SK-N-SH (cell line): ENCODE results near the gene PIGM. TPM values are rescaled to one million over a fixed set of nuclear protein-coding genes. Genes with fewer than 3 reads are reported as not detected.

ENCODE experiments used
- CTCF ChIA-PET: fragments of 300-600, 350-600 bp; formaldehyde crosslinking; extraction: SDS; loops from one replicate; lab custom pipeline; 2021; lab: Yijun Ruan, JAX
- POLR2A ChIA-PET: fragments of 350-600 bp; sonication (Branson Sonifier 250); formaldehyde crosslinking; extraction: SDS; loops from one replicate; lab custom pipeline; 2020; ENCODE audit warnings: antibody characterized with exemption, inconsistent platforms; lab: Yijun Ruan, JAX
- DNase-seq: peaks from one replicate; pipeline ENCODE4 v3.0.0; 2012
- H2AFZ ChIP-seq: fragments of 200-600 bp; sonication (generic); 2 replicates; pipeline ENCODE4 v1.8.1; 2016; ENCODE audit warnings: antibody characterized with exemption, mild to moderate bottlenecking, low read depth
- H3F3A ChIP-seq: fragments of 200-600 bp; sonication (generic); replicated peaks from 2 replicates; pipeline ENCODE3; 2016; ENCODE audit warnings: antibody characterized with exemption, mild to moderate bottlenecking; ENCODE audit not compliant: insufficient read depth
- H3K27ac ChIP-seq, 2 experiments: fragments of 200-500 bp in 1 of 2; fragments of 200-600 bp in 1 of 2; sonication (Bioruptor generic) in 1 of 2; sonication (generic), shearing (Covaris generic) in 1 of 2; 2 replicates each; pipeline versions ENCODE4 v1.5.1 to v1.6.1; 2014 to 2016; ENCODE audit warnings: low read depth in 2 of 2, inconsistent platforms in 1 of 2, low read length in 1 of 2, mild to moderate bottlenecking in 1 of 2, mixed read lengths in 1 of 2
- H3K27me3 ChIP-seq: fragments of 200-600 bp; sonication (generic), shearing (Covaris generic); 2 replicates; pipeline ENCODE4 v1.6.1; 2016; ENCODE audit warnings: mixed run types; ENCODE audit not compliant: insufficient read depth
- H3K36me3 ChIP-seq, 2 experiments: fragments of 200-500 bp in 1 of 2; fragments of 200-600 bp in 1 of 2; sonication (Bioruptor generic) in 1 of 2; sonication (generic) in 1 of 2; replicated peaks in 1 of 2; 2 replicates each; pipeline versions ENCODE3 to v1.5.1; 2014 to 2016; ENCODE audit warnings: low read length in 1 of 2, mild to moderate bottlenecking in 1 of 2; ENCODE audit not compliant: insufficient read depth in 2 of 2, control insufficient read depth in 1 of 2
- H3K4me1 ChIP-seq, 2 experiments: fragments of 200-500 bp in 1 of 2; fragments of 200-600 bp in 1 of 2; sonication (Bioruptor generic) in 1 of 2; sonication (generic), shearing (Covaris generic) in 1 of 2; 2 replicates each; pipeline versions ENCODE4 v1.5.1 to v1.6.1; 2014 to 2016; ENCODE audit warnings: low read depth in 1 of 2, low read length in 1 of 2, mixed run types in 1 of 2; ENCODE audit not compliant: insufficient read depth in 2 of 2, control insufficient read depth in 1 of 2
- H3K4me2 ChIP-seq: fragments of 200-600 bp; sonication (generic), shearing (Covaris generic); 2 replicates; pipeline ENCODE4 v1.6.1; 2017; ENCODE audit warnings: mixed run types
- H3K4me3 ChIP-seq, 2 experiments: fragments of 200-500 bp in 1 of 2; fragments of 200-600 bp in 1 of 2; sonication (Bioruptor generic) in 1 of 2; sonication (generic), shearing (Covaris generic) in 1 of 2; 2 replicates each; pipeline versions ENCODE4 v1.5.1 to v1.8.1; 2014 to 2016; ENCODE audit warnings: low read depth in 2 of 2, inconsistent platforms in 1 of 2, low read length in 1 of 2, mild to moderate bottlenecking in 1 of 2, mixed read lengths in 1 of 2, moderate library complexity in 1 of 2
- H3K79me2 ChIP-seq: fragments of 200-600 bp; sonication (generic); 2 replicates; pipeline ENCODE4 v1.8.1; 2017; ENCODE audit warnings: mild to moderate bottlenecking; ENCODE audit not compliant: insufficient read depth
- H3K9ac ChIP-seq: fragments of 200-600 bp; sonication (generic); 2 replicates; pipeline ENCODE4 v1.6.1; 2017; ENCODE audit warnings: mixed run types
- H3K9me2 ChIP-seq: fragments of 200-600 bp; sonication (generic); 2 replicates; pipeline ENCODE4 v1.6.1; 2017; ENCODE audit warnings: mixed run types
- H3K9me3 ChIP-seq: fragments of 200-600 bp; sonication (generic); 2 replicates; pipeline ENCODE4 v1.6.1; 2017; ENCODE audit warnings: mixed run types, mild to moderate bottlenecking, moderate library complexity
- H4K20me1 ChIP-seq: fragments of 200-600 bp; sonication (generic); 2 replicates; pipeline ENCODE4 v1.6.1; 2017; ENCODE audit warnings: mild to moderate bottlenecking, mixed run types; ENCODE audit not compliant: insufficient read depth
- CHD2 ChIP-seq: fragments of 150-350 bp; IDR thresholded peaks from 2 replicates; pipeline ENCODE4 v1.6.1; 2018; ENCODE audit warnings: low read length; ENCODE audit not compliant: partially characterized antibody
- FOSL2 ChIP-seq: IDR thresholded peaks from 2 replicates; pipeline ENCODE4 v1.4.0; 2012; ENCODE audit warnings: low read depth, mild to moderate bottlenecking, moderate library complexity, borderline replicate concordance
- FOXM1 ChIP-seq: IDR thresholded peaks from 2 replicates; pipeline ENCODE4 v1.4.0; 2012; ENCODE audit warnings: low read depth, mild to moderate bottlenecking
- GABPA ChIP-seq: IDR thresholded peaks from 2 replicates; pipeline ENCODE4 v1.4.0; 2012; ENCODE audit warnings: low read depth, mild to moderate bottlenecking
- JUND ChIP-seq: IDR thresholded peaks from 2 replicates; pipeline ENCODE4 v1.4.0; 2012
- MXI1 ChIP-seq: IDR thresholded peaks from 2 replicates; pipeline ENCODE4 v1.6.1; 2012; ENCODE audit warnings: mild to moderate bottlenecking, low read depth, low read length, improper control_type of control experiment
- NFIC ChIP-seq: IDR thresholded peaks from 2 replicates; pipeline ENCODE4 v1.4.0; 2012; ENCODE audit warnings: borderline replicate concordance
- RCOR1 ChIP-seq: fragments of 150-350 bp; IDR thresholded peaks from 2 replicates; pipeline ENCODE4 v1.6.1; 2017; ENCODE audit warnings: antibody characterized with exemption, low read length
- RXRA ChIP-seq: IDR thresholded peaks from 2 replicates; pipeline ENCODE4 v1.4.0; 2012; ENCODE audit warnings: low read depth, mild to moderate bottlenecking, borderline replicate concordance
- TAF1 ChIP-seq: IDR thresholded peaks from 2 replicates; pipeline ENCODE4 v1.6.1; 2012; ENCODE audit warnings: low read depth, mild to moderate bottlenecking, low read length, moderate library complexity, borderline replicate concordance
- TEAD4 ChIP-seq: IDR thresholded peaks from 2 replicates; pipeline ENCODE4 v1.4.0; 2012; ENCODE audit warnings: mild to moderate bottlenecking, borderline replicate concordance; ENCODE audit not compliant: insufficient read depth
- WGBS: methylation state at CpG from one replicate; pipeline ENCODE4 v1.1.6; 2017; ENCODE audit warnings: low lambda C conversion rate; 5-methylcytosine and 5-hydroxymethylcytosine counted together
- polyA plus RNA-seq, 3 experiments: library from polyadenylated mRNA; depleted of rRNA; stranded (reverse); fragments of >200 nt; gene quantifications; 2 replicates each; pipeline ENCODE4 v1.2.3, GENCODE V29; 2012
- TF ChIP-seq, protein P1 (sequence below): fragments of 150-350 bp; IDR thresholded peaks from 2 replicates; pipeline ENCODE4 v1.6.1; 2017; ENCODE audit warnings: antibody characterized with exemption, low read length, low read depth, borderline replicate concordance
- TF ChIP-seq, protein P2 (sequence below): fragments of 200-600 bp; sonication (generic); IDR thresholded peaks from 2 replicates; pipeline ENCODE4 v1.6.1; 2017; ENCODE audit warnings: antibody characterized with exemption, mild to moderate bottlenecking, moderate library complexity
- TF ChIP-seq, protein P3 (sequence below): IDR thresholded peaks from 2 replicates; pipeline ENCODE4; 2012
- TF ChIP-seq, protein P4 (sequence below): IDR thresholded peaks from 2 replicates; pipeline ENCODE4 v1.6.1; 2012; ENCODE audit warnings: mild to moderate bottlenecking, low read depth, low read length, moderate library complexity
- TF ChIP-seq, protein P5 (sequence below): IDR thresholded peaks from 2 replicates; pipeline ENCODE4 v1.4.0; 2012; ENCODE audit warnings: low read depth, borderline replicate concordance

The PIGM gene
- polyA plus RNA-seq, 1 of the 3 experiments (the other 2 are of a cell fraction): 4.0 TPM

DNA sequence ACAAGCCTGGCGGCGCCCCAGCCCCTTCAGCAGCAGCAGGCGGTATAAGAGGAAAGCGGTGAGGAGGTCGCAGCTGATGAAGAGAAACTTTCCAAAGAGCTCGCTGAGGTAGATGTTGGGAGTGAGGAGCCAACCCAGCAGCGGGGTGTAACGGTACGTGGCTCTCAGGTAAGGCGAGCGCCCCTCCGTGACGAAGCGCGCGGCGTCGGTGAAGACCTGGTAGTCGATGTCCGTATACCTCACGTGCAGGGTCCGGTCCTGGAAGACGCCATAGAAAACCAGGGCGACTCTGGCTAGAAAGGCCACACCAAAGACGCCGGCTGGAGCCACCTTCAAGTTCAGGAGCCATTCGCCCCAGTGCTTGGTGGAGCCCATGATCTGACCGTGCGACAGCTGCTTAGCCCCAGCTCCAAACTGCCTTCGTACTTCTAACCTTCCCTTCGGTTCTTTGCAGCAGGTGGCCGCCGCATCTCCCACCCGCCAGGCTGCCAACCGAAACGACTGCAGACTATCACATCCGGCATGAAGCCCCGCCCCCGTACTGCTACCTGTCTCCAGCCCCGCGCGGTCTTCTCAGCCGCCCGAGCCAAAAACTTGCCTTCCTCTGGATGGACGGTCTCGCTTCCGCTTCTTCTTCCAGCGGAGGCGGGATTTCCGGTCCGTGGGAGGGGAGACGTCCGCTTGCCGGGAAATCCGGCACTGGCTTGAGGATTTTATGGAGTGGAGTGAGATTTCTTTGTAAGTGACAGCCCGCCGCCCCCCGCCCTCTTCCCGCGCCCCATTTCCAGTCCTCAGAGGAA is at the start of gene PIGM (continued):
- TF ChIP-seq, protein P1, sequence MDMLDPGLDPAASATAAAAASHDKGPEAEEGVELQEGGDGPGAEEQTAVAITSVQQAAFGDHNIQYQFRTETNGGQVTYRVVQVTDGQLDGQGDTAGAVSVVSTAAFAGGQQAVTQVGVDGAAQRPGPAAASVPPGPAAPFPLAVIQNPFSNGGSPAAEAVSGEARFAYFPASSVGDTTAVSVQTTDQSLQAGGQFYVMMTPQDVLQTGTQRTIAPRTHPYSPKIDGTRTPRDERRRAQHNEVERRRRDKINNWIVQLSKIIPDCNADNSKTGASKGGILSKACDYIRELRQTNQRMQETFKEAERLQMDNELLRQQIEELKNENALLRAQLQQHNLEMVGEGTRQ: no peak
- TF ChIP-seq CHD2 (peak; percentile 86), RCOR1 (no peak), NFIC (peak; percentile 44; the same call in 1 of the 2 replicates), TEAD4 (no peak), GABPA (peak; percentile 95), FOXM1 (no peak), JUND (peak; percentile 60)
- TF ChIP-seq, protein P2, sequence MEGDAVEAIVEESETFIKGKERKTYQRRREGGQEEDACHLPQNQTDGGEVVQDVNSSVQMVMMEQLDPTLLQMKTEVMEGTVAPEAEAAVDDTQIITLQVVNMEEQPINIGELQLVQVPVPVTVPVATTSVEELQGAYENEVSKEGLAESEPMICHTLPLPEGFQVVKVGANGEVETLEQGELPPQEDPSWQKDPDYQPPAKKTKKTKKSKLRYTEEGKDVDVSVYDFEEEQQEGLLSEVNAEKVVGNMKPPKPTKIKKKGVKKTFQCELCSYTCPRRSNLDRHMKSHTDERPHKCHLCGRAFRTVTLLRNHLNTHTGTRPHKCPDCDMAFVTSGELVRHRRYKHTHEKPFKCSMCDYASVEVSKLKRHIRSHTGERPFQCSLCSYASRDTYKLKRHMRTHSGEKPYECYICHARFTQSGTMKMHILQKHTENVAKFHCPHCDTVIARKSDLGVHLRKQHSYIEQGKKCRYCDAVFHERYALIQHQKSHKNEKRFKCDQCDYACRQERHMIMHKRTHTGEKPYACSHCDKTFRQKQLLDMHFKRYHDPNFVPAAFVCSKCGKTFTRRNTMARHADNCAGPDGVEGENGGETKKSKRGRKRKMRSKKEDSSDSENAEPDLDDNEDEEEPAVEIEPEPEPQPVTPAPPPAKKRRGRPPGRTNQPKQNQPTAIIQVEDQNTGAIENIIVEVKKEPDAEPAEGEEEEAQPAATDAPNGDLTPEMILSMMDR: no peak
- TF ChIP-seq, protein P3, sequence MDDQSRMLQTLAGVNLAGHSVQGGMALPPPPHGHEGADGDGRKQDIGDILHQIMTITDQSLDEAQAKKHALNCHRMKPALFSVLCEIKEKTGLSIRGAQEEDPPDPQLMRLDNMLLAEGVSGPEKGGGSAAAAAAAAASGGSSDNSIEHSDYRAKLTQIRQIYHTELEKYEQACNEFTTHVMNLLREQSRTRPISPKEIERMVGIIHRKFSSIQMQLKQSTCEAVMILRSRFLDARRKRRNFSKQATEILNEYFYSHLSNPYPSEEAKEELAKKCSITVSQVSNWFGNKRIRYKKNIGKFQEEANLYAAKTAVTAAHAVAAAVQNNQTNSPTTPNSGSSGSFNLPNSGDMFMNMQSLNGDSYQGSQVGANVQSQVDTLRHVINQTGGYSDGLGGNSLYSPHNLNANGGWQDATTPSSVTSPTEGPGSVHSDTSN: peak; percentile 81

DNA sequence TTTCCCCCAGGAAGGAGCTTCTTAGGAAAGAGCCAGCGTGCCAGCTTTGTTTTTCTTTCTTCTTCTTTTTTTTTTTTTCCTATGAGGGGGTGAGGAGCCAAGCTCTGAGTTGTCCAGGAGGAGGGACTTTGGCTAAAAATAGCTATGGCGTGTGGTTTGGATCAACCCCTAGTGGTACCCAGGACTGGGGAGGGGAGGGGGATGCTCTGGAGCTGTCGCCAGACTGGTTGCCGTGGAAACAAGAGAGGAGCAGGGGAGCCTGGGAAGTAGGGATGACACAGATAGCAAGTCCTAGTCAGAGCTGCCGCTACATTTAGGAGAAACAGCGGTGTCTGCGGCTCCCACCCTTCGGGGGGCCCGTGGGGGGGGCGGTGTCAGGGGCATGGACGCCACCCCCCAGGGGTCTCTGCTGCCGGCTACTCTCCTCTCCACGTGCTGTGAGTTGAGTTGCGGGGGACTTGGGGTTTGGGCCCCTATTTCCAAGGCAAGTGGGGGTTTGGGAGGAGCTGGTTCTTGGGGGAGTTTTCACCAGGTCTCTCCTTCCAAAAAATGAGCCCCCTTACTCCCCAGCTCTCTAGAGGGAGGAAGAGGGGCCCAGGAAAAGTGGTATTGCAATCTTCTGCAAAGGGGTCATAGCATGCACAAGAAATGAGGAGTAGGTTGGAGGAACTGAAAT is 49.6 kb upstream of the PIGM start, which contains the start of gene KCNJ9:
Gene KCNJ9 (plus strand): TSS at position 278 of the 676 bp plus-strand sequence. CDS start 2,493 bp downstream, outside the sequence.
- TF ChIP-seq RXRA (no peak), MXI1 (peak; percentile 21; the same call in 1 of the 2 replicates), TAF1 (no peak), FOSL2 (no peak), RCOR1 (no peak)
- TF ChIP-seq, protein P4, sequence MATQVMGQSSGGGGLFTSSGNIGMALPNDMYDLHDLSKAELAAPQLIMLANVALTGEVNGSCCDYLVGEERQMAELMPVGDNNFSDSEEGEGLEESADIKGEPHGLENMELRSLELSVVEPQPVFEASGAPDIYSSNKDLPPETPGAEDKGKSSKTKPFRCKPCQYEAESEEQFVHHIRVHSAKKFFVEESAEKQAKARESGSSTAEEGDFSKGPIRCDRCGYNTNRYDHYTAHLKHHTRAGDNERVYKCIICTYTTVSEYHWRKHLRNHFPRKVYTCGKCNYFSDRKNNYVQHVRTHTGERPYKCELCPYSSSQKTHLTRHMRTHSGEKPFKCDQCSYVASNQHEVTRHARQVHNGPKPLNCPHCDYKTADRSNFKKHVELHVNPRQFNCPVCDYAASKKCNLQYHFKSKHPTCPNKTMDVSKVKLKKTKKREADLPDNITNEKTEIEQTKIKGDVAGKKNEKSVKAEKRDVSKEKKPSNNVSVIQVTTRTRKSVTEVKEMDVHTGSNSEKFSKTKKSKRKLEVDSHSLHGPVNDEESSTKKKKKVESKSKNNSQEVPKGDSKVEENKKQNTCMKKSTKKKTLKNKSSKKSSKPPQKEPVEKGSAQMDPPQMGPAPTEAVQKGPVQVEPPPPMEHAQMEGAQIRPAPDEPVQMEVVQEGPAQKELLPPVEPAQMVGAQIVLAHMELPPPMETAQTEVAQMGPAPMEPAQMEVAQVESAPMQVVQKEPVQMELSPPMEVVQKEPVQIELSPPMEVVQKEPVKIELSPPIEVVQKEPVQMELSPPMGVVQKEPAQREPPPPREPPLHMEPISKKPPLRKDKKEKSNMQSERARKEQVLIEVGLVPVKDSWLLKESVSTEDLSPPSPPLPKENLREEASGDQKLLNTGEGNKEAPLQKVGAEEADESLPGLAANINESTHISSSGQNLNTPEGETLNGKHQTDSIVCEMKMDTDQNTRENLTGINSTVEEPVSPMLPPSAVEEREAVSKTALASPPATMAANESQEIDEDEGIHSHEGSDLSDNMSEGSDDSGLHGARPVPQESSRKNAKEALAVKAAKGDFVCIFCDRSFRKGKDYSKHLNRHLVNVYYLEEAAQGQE: no peak
- TF ChIP-seq, protein P5, sequence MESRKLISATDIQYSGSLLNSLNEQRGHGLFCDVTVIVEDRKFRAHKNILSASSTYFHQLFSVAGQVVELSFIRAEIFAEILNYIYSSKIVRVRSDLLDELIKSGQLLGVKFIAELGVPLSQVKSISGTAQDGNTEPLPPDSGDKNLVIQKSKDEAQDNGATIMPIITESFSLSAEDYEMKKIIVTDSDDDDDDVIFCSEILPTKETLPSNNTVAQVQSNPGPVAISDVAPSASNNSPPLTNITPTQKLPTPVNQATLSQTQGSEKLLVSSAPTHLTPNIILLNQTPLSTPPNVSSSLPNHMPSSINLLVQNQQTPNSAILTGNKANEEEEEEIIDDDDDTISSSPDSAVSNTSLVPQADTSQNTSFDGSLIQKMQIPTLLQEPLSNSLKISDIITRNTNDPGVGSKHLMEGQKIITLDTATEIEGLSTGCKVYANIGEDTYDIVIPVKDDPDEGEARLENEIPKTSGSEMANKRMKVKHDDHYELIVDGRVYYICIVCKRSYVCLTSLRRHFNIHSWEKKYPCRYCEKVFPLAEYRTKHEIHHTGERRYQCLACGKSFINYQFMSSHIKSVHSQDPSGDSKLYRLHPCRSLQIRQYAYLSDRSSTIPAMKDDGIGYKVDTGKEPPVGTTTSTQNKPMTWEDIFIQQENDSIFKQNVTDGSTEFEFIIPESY: no peak
- TF ChIP-seq, protein P3: no peak
- Histone ChIP-seq H3K27me3 (peaks cover 30% of the 10 kb centered on the region), H3K9me3 (no peaks in the 10 kb centered on the region), H3K36me3 (no peaks in the 10 kb centered on the region), H3K4me1 (peaks cover 0 to 15% of the 10 kb centered on the region in 2 experiments; a peak in 1 of 4 replicates), H3K4me2 (peak within 1 kb of the TSS; percentile 21; the same call in 1 of the 2 replicates), H3F3A (no peaks in the 10 kb centered on the region), H3K27ac (no peak within 1 kb of the TSS), H3K4me3 (peak within 1 kb of the TSS in 1 of 2 experiments; percentile 29; a peak in 1 of 4 replicates), H3K9ac (no peak within 1 kb of the TSS), H4K20me1 (no peaks in the 10 kb centered on the region), H3K9me2 (no peaks in the 10 kb centered on the region), H3K79me2 (no peaks in the 10 kb centered on the region), H2AFZ (no peak within 1 kb of the TSS)
- WGBS: 11% methylated on average over 8 of the region's 14 CpGs
- ChIA-PET CTCF (interaction anchor here (0.7 to 14.2 kb wide), 16 partner anchors 14 to 210 kb away, joined by 3 to 163 read pairs (median 6); partner anchors contain the start of genes IGSF8, PIGM and SLAMF9), POLR2A (interaction anchor here (0.6 to 1.3 kb wide), 3 partner anchors 35 to 180 kb away, joined by 3 read pairs; no protein-coding TSS in a partner anchor)
- DNase-seq: peak; percentile 94
